Psoas muscle (tissue), 8 donors: ENCODE results near the gene TOR4A. TPM values are rescaled to one million over a fixed set of nuclear protein-coding genes. Genes with fewer than 3 reads are reported as not detected.

ENCODE experiments used
- ATAC-seq, 4 donors: fragments of 200-7000 bp; cut with Tn5 transposase; one replicate each; pipeline ENCODE4 v1.9.1; 2020; ENCODE audit warnings: moderate library complexity in 3 of 4, mild to moderate bottlenecking in 2 of 4
- DNase-seq, 2 donors: peaks; one replicate each; pipeline ENCODE4 v3.0.0-alpha.2; 2020
- H3K27ac ChIP-seq: fragments of 200-600 bp; one replicate; pipeline ENCODE4 v1.8.0; 2022
- H3K27me3 ChIP-seq, 3 donors: fragments of 200-600 bp in 1 of 3; one replicate each; pipeline versions ENCODE4 v1.6.1 to v1.8.0; 2013 to 2022; ENCODE audit warnings: low read length in 2 of 3, mild to moderate bottlenecking in 2 of 3, moderate library complexity in 1 of 3; ENCODE audit not compliant: insufficient read depth in 3 of 3
- H3K36me3 ChIP-seq, 2 donors: fragments of 200-600 bp in 1 of 2; one replicate each; pipeline versions ENCODE4 v1.6.1 to v1.8.0; 2013 to 2022; ENCODE audit warnings: low read depth in 1 of 2, mild to moderate bottlenecking in 1 of 2, moderate library complexity in 1 of 2; ENCODE audit not compliant: insufficient read depth in 1 of 2
- H3K4me1 ChIP-seq: fragments of 200-600 bp; one replicate; pipeline ENCODE4 v1.8.0; 2022
- H3K4me3 ChIP-seq: fragments of 200-600 bp; one replicate; pipeline ENCODE4 v1.8.0; 2022; ENCODE audit warnings: mild to moderate bottlenecking
- H3K9me3 ChIP-seq: fragments of 200-600 bp; one replicate; pipeline ENCODE4 v1.8.0; 2022
- WGBS, 3 donors: extraction: QIAGEN DNeasy Blood & Tissue Kit; methylation state at CpG; one replicate each; pipeline versions ENCODE4 v1.1.6 to v1.1.7; 2013; 5-methylcytosine and 5-hydroxymethylcytosine counted together
- intact Hi-C, 2 donors: fragments of 100-400 bp; cut with DNase I; formaldehyde crosslinking; loops; one replicate each; pipeline versions ENCODE4 v1.11.0 to v1.14.2; 2022
- polyA plus RNA-seq, 3 donors: library from polyadenylated mRNA; stranded (reverse); fragments of 200-250 nt; gene quantifications; one replicate each; pipeline ENCODE4 v1.2.3, GENCODE V29; 2013
- total RNA-seq, 4 donors: library from RNA; stranded (reverse); fragmentation: NEBNext Ultra II Directional in 2 of 4; extraction: Animal tissue kit (Norgen Biotek cat#: 25700) in 2 of 4; gene quantifications; one replicate each; pipeline versions ENCODE4 v1.2.1 to v1.2.4, GENCODE V29; 2021 to 2023
- TF ChIP-seq, protein P1 (sequence below): fragments of 200-600 bp; IDR thresholded peaks from one replicate; pipeline ENCODE4 v1.8.0; 2022; ENCODE audit warnings: antibody characterized with exemption
- donor health status: healthy with polysubstance abuse.
- donor health status: DM: no; HTN: no; CAD: no; lungs with moderate emphysema.
- donor health status: Bipolar disorder and iron deficiency.
- donor health status: healthy.
- donor health status: DM: yes; HTN: yes; CAD: no.
- donor health status: DM: no; HTN: no; CAD: no.
- donor health status: DM: no; HTN: no; CAD: no.
- donor health status: DM: yes; HTN: yes; CAD: no.

TOR4A gene
- total and polyA plus RNA-seq, 7 donors, result 0.77 to 2.3 (median 2.1) TPM

DNA sequence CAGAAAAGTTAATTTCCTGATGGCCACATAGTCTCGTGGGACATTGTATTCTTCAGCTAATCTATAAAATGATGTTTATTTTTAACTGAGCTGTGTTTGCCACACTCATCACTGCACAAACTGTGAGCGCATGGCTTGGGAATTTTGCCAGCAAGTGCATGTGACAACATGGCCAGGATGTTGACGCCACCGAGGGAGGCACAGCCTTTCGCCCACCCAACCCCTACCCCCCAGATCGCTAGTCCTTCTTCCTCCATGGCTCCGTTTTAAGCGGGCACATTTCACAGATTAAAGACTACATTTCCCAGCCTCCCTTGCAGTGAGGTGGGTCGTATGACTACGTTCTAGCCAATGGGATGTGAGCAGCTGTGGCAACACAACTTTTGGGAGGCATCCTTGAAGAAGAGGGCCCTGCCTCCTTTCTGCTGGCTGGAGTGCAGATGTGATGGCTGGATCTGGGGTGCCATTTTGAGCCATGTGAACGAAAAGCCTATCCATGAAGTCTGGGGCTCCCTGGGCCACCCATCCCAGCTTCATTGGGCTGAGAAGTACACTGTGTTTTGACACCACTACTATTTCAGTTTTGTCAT, 16.7 kb downstream of the TOR4A start:
- peak; percentile 23 to 54 (median 40) for ATAC-seq
- H3K27ac ChIP-seq, result no peak overlapping the region
- TF ChIP-seq, protein P1, sequence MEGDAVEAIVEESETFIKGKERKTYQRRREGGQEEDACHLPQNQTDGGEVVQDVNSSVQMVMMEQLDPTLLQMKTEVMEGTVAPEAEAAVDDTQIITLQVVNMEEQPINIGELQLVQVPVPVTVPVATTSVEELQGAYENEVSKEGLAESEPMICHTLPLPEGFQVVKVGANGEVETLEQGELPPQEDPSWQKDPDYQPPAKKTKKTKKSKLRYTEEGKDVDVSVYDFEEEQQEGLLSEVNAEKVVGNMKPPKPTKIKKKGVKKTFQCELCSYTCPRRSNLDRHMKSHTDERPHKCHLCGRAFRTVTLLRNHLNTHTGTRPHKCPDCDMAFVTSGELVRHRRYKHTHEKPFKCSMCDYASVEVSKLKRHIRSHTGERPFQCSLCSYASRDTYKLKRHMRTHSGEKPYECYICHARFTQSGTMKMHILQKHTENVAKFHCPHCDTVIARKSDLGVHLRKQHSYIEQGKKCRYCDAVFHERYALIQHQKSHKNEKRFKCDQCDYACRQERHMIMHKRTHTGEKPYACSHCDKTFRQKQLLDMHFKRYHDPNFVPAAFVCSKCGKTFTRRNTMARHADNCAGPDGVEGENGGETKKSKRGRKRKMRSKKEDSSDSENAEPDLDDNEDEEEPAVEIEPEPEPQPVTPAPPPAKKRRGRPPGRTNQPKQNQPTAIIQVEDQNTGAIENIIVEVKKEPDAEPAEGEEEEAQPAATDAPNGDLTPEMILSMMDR, result no peak
- H3K4me1 ChIP-seq, result no peaks in the 10 kb centered on the region
- H3K9me3 ChIP-seq, result no peaks in the 10 kb centered on the region
- intact Hi-C loops, result loop anchor here in 1 of 2 donors (10.0 kb wide), 1 partner anchor 231 kb away; no protein-coding TSS in a partner anchor
- no peak overlapping the region for H3K4me3 ChIP-seq
- DNase-seq, result no peak
- peaks cover 0 to 73% (median 27%) of the 10 kb centered on the region in 3 donors for H3K27me3 ChIP-seq
- 55 to 60% (median 57%) methylated on average over 11 of the region's 11 CpGs for WGBS, 3 donors
- no peaks in the 10 kb centered on the region for H3K36me3 ChIP-seq

DNA sequence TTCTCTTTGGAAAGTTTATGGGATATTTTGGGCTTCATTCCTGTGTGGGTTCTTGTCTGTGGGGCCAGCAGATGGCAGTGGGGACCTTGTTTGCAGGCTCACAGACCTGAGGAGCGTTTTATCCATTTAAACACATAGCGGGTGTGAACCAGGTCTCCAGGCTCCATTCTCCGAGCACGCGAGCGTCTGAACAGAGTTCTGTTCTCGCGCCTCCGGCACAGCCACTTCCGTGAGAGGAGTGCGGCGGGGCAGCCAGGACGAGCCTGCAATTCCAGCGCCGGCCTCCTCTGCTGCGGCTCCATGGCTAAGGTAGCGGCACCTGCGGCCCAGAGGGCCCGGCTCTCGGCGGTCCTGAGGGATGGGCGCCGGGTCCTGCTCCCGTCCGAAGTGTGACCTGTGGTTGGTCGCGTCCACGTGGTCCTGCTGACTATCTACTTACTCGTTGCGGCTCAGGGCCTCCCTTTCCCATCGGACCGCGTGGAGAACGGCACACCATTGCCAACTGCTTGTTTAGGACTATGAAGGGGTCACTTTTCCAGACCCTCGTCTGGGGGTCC, 17.2 kb downstream of the TOR4A start:
- ATAC-seq (peak in 3 of 4 donors; percentile 24 to 39 (median 36)), DNase-seq (no peak)
- intact Hi-C loops, result loop anchor here (5.0 to 10.0 kb wide), 2 partner anchors 113 to 230 kb away; no protein-coding TSS in a partner anchor
- Histone ChIP-seq H3K36me3 (no peaks in the 10 kb centered on the region), H3K4me3 (peak overlapping the region; percentile 59), H3K27ac (no peak overlapping the region), H3K9me3 (no peaks in the 10 kb centered on the region), H3K27me3 (peaks cover 0 to 74% (median 29%) of the 10 kb centered on the region in 3 donors), H3K4me1 (no peaks in the 10 kb centered on the region)
- 21 to 26% (median 25%) methylated on average over 35 of the region's 35 CpGs for WGBS, 3 donors
- TF ChIP-seq, protein P1, result peak; percentile 38

DNA sequence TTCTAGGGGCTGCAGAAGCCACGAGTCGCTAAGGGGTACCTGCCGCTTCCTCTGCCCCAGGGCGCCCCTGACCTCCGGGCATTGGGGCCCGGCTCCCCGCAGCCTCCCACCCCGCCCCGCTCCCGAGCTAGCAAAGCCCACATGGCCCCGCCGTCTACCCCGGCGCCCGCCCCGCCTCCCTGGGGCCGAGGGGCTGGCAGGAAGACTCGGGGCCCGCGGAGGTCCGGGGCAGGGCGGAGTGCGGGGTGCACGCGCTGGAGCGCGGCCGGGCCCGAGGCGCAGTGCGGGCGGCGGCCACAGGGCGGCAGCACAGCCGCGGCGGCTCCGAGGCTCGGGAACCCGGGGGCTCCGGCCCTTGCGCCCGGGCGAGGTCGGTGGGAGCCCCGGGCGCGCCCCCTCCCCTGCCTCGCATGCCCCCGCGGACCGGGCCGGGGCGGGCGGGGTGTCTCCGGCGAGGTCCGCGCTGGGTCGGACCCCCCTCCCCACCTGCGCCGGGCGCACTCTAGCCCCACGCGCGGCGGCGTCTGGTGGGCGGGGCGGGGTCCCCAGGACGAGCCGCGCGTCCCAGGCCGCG, 17.8 kb downstream of the TOR4A start:
- Histone ChIP-seq H3K27ac (peak overlapping the region; percentile 58), H3K27me3 (peaks cover 0 to 74% (median 32%) of the 10 kb centered on the region in 3 donors), H3K4me3 (peak overlapping the region; percentile 59), H3K36me3 (no peaks in the 10 kb centered on the region), H3K4me1 (peaks cover under 1% of the 10 kb centered on the region), H3K9me3 (no peaks in the 10 kb centered on the region)
- TF ChIP-seq, protein P1, result peak; percentile 77
- DNase-seq (no peak), ATAC-seq (peak; percentile 55 to 78 (median 73))
- intact Hi-C loops, result loop anchor here (5.0 to 10.0 kb wide), 2 partner anchors 112 to 229 kb away; no protein-coding TSS in a partner anchor
- 1 to 2% (median 2%) methylated on average over 33 to 76 of the region's 76 CpGs for WGBS, 3 donors

DNA sequence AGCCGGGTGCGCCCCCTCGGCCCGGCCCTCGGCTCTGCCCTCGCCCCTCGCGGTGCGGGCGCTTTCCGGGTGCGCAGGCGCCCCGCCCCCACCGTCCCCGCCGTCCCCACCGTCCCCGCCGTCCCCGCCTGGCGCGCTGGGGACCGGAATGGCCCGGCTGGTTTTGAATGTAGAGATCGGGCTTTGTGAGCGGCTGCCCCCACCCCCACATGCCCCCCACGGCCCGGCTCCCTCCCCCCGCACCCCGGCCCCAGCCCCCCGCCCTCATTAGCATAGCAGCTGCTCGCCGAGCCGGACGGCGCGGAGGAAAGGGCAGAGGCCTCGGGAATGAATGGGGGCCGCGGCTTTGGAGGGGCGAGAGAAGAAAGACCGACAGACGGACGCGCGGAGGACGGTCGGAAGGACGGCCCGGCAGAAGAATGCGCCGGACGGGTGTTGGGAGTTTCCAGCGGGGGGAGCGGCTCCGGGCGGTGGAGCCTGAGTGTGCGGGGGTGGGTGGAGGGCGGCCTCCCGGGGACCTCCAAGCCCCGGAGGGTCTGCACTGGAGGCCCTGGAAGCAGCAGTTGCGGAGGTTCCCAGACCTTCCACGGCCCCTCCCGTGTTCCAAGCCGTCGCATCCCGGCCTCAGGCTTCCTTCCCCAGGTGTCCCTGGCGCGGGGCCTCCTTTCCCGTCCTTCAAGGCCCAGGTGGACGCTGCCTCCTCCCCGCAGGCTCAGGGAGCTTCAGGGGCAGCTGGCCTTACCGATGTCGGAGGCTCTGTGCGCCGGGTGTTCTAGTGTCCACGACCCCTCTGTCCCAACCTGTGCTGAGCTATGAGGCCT, 18.5 kb downstream of the TOR4A start:
- TF ChIP-seq, protein P1, result no peak
- H3K4me1 ChIP-seq, result peaks cover 7% of the 10 kb centered on the region

More for the DNA sequence above, 18.5 kb downstream of the TOR4A start:
- intact Hi-C loops, result loop anchor here (2.0 to 10.0 kb wide), 3 partner anchors 111 to 229 kb away; no protein-coding TSS in a partner anchor
- ATAC-seq (peak in 1 of 4 donors; percentile 4), DNase-seq (no peak)
- H3K9me3 ChIP-seq, result no peaks in the 10 kb centered on the region
- H3K27me3 ChIP-seq, result peaks cover 0 to 79% (median 32%) of the 10 kb centered on the region in 3 donors
- peak overlapping the region; percentile 59 for H3K4me3 ChIP-seq
- no peaks in the 10 kb centered on the region for H3K36me3 ChIP-seq
- WGBS, 3 donors, result 10 to 17% (median 17%) methylated on average over 31 to 78 of the region's 78 CpGs
- H3K27ac ChIP-seq, result peak overlapping the region; percentile 58
